ENCODE measurements around the gene ABHD2.

DNA sequence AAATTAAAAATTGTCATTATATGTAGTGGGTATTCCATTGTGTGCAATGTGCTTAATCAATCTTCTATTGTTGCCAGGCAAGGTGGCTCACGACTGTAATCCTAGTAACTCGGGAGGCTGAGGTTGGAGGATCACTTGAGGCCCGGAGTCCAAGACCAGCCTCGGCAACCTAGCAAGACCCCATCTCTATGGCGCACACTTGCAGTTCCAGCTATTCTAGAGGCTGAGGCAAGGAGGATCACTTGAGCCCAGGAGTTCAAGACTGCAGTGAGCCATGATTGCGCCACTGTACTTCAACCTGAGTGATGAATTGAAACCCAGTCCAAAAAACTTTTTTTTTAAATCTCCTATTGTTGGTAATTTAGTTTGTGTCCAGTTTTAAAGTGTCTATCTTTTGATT lies 33.4 kb upstream of the ABHD2 start:
- TF ChIP-seq RBBP5 (IDR thresholded peaks at IDR 0.05; ENCODE audit: borderline replicate concordance, insufficient read depth, low read length, poor library complexity, severe bottlenecking): no peak
- no peak for TF ChIP-seq JUNB (CRISPR knock-in tag; conservative IDR thresholded peaks at IDR 0.05)
- TF ChIP-seq, protein P1, sequence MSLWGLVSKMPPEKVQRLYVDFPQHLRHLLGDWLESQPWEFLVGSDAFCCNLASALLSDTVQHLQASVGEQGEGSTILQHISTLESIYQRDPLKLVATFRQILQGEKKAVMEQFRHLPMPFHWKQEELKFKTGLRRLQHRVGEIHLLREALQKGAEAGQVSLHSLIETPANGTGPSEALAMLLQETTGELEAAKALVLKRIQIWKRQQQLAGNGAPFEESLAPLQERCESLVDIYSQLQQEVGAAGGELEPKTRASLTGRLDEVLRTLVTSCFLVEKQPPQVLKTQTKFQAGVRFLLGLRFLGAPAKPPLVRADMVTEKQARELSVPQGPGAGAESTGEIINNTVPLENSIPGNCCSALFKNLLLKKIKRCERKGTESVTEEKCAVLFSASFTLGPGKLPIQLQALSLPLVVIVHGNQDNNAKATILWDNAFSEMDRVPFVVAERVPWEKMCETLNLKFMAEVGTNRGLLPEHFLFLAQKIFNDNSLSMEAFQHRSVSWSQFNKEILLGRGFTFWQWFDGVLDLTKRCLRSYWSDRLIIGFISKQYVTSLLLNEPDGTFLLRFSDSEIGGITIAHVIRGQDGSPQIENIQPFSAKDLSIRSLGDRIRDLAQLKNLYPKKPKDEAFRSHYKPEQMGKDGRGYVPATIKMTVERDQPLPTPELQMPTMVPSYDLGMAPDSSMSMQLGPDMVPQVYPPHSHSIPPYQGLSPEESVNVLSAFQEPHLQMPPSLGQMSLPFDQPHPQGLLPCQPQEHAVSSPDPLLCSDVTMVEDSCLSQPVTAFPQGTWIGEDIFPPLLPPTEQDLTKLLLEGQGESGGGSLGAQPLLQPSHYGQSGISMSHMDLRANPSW (CRISPR knock-in tag; IDR thresholded peaks at IDR 0.05): no peak
- no peak for TF ChIP-seq ZNF23 (CRISPR knock-in tag; IDR thresholded peaks at IDR 0.05)
- no peak for TF ChIP-seq ZNF3 (CRISPR knock-in tag; IDR thresholded peaks at IDR 0.05)
- no peak for TF ChIP-seq SMAD3 (CRISPR knock-in tag; conservative IDR thresholded peaks at IDR 0.05)
- no peak for TF ChIP-seq ZNF253 (CRISPR knock-in tag; conservative IDR thresholded peaks at IDR 0.05)
- no peak for TF ChIP-seq ZC3H4 (CRISPR knock-in tag; IDR thresholded peaks at IDR 0.05; ENCODE audit: borderline replicate concordance)
- TF ChIP-seq, protein P2, sequence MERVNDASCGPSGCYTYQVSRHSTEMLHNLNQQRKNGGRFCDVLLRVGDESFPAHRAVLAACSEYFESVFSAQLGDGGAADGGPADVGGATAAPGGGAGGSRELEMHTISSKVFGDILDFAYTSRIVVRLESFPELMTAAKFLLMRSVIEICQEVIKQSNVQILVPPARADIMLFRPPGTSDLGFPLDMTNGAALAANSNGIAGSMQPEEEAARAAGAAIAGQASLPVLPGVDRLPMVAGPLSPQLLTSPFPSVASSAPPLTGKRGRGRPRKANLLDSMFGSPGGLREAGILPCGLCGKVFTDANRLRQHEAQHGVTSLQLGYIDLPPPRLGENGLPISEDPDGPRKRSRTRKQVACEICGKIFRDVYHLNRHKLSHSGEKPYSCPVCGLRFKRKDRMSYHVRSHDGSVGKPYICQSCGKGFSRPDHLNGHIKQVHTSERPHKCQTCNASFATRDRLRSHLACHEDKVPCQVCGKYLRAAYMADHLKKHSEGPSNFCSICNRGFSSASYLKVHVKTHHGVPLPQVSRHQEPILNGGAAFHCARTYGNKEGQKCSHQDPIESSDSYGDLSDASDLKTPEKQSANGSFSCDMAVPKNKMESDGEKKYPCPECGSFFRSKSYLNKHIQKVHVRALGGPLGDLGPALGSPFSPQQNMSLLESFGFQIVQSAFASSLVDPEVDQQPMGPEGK (CRISPR knock-in tag; IDR thresholded peaks at IDR 0.05; ENCODE audit: borderline replicate concordance): no peak
- TF ChIP-seq GABPB2 (CRISPR knock-in tag; conservative IDR thresholded peaks at IDR 0.05): no peak
- TF ChIP-seq, protein P3, sequence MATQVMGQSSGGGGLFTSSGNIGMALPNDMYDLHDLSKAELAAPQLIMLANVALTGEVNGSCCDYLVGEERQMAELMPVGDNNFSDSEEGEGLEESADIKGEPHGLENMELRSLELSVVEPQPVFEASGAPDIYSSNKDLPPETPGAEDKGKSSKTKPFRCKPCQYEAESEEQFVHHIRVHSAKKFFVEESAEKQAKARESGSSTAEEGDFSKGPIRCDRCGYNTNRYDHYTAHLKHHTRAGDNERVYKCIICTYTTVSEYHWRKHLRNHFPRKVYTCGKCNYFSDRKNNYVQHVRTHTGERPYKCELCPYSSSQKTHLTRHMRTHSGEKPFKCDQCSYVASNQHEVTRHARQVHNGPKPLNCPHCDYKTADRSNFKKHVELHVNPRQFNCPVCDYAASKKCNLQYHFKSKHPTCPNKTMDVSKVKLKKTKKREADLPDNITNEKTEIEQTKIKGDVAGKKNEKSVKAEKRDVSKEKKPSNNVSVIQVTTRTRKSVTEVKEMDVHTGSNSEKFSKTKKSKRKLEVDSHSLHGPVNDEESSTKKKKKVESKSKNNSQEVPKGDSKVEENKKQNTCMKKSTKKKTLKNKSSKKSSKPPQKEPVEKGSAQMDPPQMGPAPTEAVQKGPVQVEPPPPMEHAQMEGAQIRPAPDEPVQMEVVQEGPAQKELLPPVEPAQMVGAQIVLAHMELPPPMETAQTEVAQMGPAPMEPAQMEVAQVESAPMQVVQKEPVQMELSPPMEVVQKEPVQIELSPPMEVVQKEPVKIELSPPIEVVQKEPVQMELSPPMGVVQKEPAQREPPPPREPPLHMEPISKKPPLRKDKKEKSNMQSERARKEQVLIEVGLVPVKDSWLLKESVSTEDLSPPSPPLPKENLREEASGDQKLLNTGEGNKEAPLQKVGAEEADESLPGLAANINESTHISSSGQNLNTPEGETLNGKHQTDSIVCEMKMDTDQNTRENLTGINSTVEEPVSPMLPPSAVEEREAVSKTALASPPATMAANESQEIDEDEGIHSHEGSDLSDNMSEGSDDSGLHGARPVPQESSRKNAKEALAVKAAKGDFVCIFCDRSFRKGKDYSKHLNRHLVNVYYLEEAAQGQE (IDR thresholded peaks at IDR 0.05; ENCODE audit: borderline replicate concordance): no peak
- TF ChIP-seq, protein P3 (CRISPR knock-in tag; IDR thresholded peaks at IDR 0.05; ENCODE audit: low read depth): no peak
